IMR-90 (cell line): Measurements from ENCODE around the gene MCTP1.

Experiments
- CHD1 ChIP-seq: IDR thresholded peaks from 2 replicates; pipeline ENCODE4 v1.6.1; 2012; ENCODE audit warnings: low read depth, low read length, improper control_type of control experiment
- MAZ ChIP-seq: IDR thresholded peaks from 2 replicates; pipeline ENCODE4 v1.6.1; 2012; ENCODE audit warnings: low read depth, mild to moderate bottlenecking, low read length, improper control_type of control experiment, moderate library complexity, borderline replicate concordance
- POLR2A ChIP-seq: IDR thresholded peaks from 2 replicates; pipeline ENCODE4 v1.6.1; 2012; ENCODE audit warnings: mild to moderate bottlenecking, low read depth, low read length
- RCOR1 ChIP-seq: IDR thresholded peaks from 2 replicates; pipeline ENCODE4 v1.6.1; 2012; ENCODE audit warnings: mild to moderate bottlenecking, low read length, improper control_type of control experiment; ENCODE audit not compliant: insufficient replicate concordance
- RFX5 ChIP-seq: IDR thresholded peaks from 2 replicates; pipeline ENCODE4 v1.8.0; 2012; ENCODE audit warnings: low read depth, mild to moderate bottlenecking, low read length, moderate library complexity
- SMC3 ChIP-seq: fragments of 150-350 bp; IDR thresholded peaks from 2 replicates; pipeline ENCODE4 v1.6.1; 2016; ENCODE audit warnings: low read depth, mild to moderate bottlenecking, antibody characterized with exemption, low read length, moderate library complexity
- TF ChIP-seq, protein P1 (sequence below): fragments of 150-350 bp; IDR thresholded peaks from 2 replicates; pipeline ENCODE4 v1.6.1; 2017; ENCODE audit warnings: mild to moderate bottlenecking, antibody characterized with exemption, low read length, low read depth
- TF ChIP-seq, protein P2 (sequence below): conservative IDR thresholded peaks from 2 replicates; pipeline ENCODE4 v1.5.1; 2012; ENCODE audit warnings: mild to moderate bottlenecking, low read depth, low read length, improper control_type of control experiment

DNA sequence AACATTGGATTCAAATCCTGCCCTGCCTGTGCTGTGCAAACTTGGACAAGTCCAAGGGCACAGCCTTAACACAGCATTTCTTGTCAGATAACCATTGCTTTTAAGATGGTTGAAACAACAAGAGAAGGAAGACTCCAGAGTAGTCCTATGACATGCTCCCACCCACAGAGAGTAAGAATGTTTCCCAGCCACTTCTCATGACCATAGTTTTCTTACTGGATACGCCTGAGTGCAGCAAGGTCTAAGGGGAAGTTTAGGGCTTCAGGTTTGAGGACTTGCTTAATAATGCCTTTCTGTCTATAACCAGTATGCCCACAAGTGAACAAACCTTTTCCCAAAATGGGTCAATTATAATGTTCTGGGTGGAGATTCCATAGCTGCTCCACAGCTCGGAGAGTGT, 540.0 kb downstream of the MCTP1 start:
- TF ChIP-seq, protein P1, sequence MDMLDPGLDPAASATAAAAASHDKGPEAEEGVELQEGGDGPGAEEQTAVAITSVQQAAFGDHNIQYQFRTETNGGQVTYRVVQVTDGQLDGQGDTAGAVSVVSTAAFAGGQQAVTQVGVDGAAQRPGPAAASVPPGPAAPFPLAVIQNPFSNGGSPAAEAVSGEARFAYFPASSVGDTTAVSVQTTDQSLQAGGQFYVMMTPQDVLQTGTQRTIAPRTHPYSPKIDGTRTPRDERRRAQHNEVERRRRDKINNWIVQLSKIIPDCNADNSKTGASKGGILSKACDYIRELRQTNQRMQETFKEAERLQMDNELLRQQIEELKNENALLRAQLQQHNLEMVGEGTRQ, result no peak
- TF ChIP-seq, protein P2, sequence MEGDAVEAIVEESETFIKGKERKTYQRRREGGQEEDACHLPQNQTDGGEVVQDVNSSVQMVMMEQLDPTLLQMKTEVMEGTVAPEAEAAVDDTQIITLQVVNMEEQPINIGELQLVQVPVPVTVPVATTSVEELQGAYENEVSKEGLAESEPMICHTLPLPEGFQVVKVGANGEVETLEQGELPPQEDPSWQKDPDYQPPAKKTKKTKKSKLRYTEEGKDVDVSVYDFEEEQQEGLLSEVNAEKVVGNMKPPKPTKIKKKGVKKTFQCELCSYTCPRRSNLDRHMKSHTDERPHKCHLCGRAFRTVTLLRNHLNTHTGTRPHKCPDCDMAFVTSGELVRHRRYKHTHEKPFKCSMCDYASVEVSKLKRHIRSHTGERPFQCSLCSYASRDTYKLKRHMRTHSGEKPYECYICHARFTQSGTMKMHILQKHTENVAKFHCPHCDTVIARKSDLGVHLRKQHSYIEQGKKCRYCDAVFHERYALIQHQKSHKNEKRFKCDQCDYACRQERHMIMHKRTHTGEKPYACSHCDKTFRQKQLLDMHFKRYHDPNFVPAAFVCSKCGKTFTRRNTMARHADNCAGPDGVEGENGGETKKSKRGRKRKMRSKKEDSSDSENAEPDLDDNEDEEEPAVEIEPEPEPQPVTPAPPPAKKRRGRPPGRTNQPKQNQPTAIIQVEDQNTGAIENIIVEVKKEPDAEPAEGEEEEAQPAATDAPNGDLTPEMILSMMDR, result no peak
- TF ChIP-seq POLR2A (no peak), RCOR1 (no peak), CHD1 (no peak), MAZ (no peak), RFX5 (no peak), SMC3 (no peak)
